Amniotic epithelial cell (primary cell): Measurements from ENCODE around the gene BAHCC1.

Experiments
- DNase-seq: peaks from one replicate; pipeline ENCODE4 v3.0.0-alpha.2; 2010; ENCODE audit warnings: low read depth

Gene BAHCC1

DNA sequence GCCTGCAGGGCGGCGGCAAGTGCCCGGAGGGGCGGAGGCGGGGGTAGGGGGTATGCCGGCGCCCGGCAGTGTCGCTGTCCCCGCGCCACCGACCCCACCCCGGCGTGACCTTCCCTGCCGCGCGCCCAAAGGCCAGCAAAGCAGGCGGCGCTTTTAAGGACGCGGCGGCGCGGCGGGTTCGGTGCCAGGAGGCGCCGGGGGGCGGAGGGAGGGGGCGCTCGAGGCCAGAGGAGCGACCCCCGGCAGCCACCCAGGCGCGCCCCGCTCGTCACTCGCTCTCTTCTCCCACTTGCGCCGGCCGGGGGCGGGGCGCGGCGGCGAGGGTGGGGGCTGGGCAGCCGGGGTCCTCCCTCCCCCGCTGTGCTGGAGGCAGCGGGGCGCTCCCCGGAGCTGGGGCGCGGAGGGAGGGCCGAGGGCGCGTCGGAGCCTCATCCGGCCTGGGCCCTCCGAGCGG lies 8.6 kb upstream of the BAHCC1 start:
- DNase-seq: no peak

DNA sequence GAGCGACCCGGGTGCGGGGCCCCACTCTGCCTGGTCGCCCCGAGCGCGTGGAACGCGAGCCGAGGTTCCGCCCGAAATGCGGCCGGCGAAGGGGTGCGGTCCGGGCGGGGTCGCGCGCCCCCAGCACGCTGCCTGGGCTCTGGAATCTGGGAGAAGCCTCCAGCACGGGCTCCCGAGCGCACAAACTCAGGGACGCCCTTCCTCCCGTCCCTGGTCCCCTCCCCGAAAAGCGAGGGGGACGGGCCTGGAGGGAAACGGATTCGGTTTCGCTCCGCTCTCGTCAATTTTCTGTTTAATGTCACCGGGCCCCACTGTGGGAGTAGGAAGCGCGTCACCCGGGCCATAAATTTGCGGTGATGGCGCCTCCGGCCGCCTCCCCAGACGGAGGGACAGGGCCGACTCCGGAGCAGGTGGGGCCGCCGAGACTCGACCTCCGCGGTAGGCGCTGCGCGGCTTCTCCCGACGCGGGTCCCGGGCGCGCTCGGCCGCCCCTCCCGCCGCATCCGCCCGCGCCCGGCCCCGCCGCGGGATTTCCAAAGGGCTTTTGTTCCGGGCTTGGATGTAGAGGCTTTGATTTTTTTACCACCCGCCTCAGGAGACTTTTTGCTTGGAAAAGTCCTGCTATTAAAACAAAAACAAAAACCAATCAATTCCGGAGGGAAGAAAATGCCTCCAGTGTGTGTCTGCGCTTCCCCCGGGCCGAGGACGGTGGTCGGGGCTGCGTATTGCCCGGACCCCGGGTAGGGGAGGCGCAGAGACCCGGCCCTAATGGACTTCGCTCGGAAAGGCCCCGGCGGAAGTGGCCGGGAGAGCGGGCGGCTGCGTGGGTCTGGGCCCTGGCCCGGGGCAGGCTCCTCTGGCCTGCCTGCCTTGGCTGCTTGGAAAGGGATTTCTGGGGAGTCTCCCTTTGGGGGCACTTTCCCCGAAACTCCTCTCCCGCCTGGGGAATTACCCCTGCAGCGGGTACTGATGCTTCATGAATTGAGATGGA lies 7.9 kb upstream of the BAHCC1 start:
- no peak for DNase-seq

DNA sequence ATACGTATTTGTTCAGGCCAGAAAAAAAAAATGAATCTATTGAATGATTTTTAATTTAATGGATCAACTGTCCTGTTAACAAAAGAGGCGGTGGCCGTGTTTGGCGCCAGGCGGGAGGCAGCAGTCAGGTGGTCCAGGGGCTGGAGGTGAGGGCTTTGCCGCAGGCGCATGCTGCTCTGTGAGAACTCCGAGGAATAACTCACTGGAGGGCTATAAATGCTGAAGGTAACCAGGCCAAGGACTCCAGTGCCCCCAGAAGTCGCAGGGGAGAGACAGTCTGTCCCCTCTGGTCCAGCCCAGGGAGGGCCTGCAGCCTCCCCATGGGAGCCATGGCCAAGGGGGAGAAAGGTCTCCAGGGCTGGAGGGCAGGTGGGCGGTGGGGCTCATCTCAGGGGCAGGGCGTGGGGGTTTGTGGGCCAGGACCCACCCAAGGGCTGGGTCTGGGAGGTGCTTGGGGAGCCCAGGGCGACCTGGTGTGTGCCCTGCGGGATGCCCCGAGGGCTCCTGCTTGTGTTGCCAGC lies 7.1 kb upstream of the BAHCC1 start:
- DNase-seq: no peak

DNA sequence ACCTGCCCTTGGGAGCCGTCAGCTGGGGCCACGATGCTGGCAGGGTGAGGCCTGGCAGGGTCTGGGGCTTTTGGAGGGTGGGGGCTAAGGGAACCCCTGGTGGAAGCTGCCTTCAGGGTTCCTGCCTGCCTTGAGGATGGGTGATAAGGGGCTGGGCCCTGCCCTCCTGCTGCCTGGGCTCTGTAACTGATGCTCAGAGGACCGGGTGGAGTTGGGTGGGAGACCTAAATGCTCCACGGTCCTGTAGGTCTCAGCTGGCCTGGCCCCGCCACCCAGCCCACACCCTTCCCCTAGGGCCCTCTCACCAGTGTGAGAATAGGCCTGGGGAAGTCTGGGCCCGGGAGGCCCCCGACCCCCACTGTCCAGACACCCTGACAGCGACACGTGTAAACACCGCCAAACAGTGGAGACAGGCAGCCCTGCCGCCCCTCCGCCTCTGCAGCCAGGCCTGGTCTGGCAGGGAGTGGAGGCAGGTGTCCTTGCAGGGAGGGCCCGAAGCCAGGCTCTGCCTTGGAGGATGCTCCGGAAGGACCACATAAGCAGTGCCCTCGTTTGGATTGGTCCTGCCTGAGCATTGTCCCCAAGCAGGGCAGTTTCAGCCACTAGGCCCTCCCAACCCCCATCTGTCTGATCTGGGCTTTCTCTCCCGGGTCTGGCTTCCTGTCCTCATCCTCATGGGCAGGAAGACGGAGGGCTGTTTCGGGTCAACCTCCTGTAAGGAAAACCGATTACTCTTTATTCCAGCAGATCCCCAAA lies 6.5 kb upstream of the BAHCC1 start:
- no peak for DNase-seq

DNA sequence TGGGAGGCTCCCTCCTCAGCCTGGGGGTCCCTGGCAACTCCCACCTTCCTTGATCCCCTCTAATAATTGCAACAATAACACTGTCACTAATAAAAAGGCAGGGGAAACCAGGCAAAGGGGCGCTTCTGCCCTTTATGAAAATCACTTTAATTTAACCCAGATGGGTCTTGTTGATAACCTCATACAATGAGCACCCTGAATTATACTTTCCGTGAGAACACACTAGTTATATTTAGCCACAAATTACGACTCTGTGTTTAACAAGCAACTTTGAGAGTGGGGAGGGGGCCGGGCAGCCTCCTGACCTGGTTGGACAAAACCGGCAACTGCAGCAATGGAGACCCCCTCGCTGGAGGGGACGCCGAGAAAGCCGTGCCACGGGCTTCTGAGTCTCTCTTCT lies 5.7 kb upstream of the BAHCC1 start:
- no peak for DNase-seq

DNA sequence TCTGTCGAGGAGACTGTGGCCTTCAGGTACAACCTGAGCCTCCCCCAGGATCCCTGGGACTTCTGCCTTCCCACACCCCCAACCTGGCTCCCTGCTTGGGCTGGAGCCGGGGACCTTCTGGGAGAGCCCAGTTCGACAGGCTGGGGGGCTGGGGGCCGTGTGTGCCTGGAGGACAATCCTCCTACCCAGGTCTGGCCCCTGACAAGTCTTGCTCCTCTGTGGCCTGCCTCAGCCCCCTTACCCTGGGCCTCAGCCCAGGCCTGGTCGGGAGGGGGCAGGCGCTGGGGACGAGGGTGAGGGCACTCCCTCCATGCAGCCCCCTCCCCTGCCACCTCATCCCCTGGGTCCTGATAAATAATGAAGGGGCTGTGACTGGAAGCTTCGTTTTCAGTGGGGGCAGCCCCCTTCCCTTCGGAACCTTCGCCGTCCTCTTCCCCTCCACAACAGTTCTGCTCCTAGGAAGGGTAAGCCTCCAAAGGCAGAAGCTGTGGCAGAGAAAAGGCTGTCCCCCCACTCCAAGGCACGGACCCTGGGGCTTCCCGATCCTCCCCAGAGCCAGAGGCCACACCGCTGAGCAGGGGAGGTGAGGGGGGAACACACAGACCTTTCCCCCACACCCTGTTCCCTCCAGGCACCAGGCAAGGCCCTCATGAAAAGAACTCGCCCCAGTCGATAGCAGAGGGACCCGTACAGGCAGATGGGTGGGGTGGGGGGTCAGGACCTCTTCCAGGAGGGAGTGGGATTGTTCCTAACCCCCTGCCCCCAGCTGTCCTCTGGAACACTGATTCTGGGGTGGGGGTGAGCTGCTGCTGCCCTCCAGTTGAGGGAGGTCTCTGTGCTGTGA lies 5.0 kb upstream of the BAHCC1 start:
- DNase-seq: no peak

DNA sequence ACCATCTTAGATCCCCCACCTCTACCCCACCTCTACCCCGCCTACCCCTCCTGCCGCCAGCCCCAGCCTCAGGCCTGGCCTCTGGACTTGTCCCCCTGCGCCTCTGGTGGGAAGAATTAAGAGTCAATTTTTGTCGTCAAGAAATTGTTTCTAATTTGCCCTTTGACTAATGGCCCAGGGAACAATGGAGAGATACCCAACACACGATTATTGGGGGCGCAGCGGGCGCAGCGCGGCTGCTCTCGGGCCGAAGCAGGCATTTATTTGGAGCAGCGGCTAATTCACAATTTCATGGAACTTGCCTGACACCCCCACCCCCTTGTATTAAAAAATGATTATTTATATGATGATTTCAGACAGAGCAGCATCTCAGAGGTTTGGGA lies 4.4 kb upstream of the BAHCC1 start:
- no peak for DNase-seq

DNA sequence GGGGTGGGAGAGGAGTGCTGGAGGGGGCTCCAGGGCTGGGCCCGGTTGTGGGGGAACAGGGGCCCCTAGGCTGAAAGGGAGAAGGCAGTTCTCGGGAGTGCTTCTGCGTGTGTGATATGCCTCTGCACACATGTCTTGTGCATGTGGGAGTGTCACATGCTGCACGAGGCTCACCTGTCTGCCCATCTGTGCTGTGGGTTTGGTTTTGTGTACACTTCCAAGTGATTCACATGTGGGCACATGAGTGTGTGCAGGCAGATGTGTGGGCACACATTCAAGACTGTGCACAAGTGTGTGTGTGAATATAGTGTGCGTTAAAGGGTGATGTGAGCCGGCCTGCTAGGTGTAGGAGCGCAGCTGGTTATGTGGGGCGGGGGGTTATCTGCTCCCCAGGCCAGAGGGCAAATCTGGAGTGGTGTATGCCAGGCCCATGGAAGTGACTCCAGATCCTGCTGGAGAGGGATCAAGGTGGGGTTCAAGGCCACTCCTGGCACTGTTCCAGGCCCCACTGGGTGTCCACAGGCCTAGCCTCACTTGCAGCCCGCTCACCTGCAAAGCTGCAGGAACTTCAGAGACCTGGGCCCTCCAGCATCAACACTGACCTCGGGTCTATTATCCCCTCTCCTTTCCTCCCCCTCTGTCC lies 3.8 kb upstream of the BAHCC1 start:
- DNase-seq: no peak

DNA sequence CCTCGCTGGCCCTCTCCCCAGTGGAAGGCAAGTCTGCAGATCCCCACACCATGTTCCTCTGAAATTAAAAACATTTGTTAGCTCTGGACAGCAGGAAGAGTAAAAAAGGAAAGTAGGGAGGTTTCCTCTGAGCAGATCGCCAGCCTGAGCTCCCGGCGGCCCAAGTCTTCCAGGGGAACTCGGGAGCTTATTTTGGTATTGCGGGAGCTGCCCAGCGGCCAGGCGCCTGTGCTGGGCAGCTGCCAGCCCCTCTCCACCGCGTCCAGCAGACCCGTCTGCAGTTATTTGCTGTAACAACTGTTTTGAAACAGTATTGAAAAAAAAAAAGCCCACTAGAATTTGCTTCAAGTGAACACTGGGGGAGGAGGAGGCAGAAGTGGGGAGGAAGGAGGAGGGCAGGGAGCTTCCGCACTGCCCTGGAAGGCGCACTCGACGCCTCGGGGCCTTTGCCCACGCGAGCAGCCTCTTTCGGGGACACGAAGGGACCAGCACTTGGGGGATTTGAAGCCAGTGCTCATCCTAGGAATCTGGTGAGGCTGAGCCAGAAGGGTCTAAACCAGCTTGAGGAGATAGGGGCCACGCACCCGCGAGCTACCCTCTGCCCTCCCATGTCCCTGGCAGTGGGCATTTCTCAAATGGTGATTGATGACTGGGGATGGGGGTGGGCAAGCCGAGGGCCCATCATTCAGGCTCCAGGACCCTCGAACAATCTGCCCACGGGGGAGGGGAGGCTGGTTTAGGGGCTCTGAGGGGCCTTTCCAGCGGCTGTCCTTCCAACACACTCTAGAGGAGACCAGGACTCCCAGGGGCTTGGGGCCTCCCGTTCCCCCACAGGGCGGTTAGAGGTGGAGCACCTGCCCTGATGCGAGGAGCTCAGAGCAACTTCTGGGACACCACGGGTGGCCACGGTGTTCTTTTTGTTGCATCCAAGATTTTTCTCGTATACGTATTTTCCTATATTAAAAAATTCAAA lies 3.0 kb upstream of the BAHCC1 start:
- DNase-seq: peak; percentile 71

DNA sequence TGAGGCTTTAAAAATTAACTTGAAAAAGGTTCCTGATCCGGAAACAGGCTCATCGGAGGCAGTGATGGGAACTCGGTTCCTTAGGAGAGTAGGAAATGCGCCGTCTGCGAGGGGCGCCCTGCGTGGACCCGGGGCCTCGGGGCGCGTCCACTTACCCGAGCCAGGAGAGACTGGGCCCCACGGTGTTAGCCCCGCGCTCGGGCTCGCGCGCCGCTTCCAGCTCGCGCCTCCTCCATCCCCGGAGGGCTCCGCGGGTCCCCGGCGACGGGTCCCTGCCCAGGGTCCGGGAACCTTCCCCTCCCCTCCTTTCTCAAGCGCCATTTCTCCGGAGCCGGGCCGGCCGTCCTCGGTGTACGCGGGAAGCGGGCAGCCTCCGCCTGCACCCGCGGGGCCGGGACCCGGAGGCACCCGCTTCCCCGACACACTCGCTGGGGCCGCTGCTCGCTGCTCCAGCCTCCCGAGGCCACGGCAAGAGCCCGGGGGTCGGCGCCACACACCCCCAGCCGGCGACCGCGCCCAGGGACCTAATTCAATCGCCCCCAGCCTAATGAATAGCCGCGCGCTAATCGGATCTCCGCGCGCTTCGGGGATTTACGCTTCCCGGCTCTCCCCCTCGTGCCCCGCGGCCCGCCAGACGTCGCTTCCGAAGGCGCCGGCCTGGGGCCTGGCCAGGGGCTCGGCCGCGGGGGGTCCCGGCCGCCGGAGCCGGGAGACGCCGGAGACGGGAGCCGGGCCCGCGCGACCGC lies 2.2 kb upstream of the BAHCC1 start:
- DNase-seq: no peak

DNA sequence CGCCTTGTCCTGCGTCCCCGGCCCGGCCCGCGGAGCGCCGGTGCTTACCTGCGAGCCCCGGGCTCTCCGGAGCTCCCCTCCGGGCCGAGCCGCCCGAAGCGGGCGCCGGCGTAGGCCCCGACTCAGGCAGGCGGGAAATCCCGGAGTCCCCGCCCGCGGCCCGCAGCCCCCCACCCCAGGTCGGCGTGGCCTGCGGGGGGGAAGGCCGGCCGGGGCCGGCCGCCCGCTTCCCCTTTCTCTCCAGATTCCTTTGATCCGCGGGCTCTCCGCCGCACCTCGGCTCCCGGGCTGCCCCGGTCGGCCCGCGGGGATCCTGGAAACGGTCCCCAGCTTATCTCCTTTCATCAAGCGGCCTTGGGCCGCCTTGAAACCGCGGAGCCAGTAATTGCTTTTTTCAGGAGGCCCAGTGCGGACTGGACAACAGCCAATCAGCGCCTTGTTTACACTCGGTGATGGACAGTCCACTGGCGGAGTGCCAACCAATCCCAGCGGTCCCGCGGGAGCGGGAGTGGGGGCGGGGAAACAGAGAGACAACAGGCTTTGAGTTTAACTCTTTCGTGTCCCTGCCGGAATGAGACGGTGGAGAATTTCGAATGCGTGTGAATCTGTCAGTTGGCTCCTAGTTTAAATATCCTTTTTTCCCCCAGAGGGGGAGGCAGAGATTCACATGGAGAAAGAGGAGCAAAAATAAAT lies 1.4 kb upstream of the BAHCC1 start:
- DNase-seq: peak; percentile 99

DNA sequence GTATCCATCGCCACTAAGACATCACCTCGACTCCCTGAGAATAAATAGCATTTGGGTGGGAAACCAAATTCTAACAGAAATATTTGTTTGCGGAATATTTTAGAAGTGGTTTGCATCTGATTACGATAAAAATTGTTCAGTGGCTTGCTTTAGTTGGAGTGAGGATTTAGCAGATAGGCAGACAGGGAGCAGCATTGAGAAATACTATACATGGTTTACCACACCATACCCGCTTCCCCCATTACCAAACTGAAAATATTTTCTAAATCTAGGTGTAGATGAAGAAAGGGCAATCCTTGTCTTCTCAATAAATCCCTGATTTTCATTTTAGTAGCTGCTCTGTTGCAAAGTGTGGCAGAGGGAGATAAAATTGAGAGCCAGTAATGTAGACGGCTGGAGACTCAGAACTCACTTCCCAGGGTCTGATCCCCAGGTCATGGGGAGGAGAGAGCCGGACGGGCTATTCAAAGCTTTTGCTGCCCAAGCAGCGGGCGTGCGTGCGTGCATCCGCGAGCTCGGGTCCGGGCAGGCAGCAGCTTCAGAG lies 808 bp upstream of the BAHCC1 start:
- peak; percentile 54 for DNase-seq

DNA sequence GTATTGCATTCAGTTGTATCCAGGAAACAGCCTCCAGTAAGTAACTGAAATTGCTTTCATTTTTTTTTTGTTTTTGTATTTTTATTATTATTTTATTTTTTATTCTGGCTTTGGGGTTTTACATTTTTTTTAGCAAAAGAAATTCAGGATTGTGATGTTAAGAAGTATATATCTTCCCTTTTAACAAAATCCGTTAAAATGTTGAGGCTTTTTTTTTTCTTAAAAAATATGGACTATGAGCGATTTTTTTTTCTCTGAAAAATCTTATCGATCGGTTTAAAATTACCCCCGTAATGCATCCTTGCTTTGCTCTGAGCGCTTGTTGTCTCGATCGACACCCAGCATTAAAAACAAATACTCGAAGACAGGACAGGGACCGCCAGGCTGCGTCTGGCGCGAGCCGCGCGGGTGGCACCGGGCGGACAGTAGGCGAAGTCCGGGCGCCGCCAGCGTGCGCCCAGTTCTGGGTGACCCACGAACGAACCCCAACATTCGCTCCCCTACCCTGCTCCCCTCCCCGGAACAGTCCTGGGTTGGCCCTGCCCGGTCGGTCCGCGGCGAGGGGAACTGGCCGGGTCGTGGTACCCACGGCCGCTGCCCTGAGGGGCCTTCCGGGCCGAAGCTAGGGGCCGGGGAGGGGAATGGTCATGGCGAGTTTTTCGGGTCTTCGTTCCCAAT lies 482 bp downstream of the BAHCC1 start:
- DNase-seq: no peak

DNA sequence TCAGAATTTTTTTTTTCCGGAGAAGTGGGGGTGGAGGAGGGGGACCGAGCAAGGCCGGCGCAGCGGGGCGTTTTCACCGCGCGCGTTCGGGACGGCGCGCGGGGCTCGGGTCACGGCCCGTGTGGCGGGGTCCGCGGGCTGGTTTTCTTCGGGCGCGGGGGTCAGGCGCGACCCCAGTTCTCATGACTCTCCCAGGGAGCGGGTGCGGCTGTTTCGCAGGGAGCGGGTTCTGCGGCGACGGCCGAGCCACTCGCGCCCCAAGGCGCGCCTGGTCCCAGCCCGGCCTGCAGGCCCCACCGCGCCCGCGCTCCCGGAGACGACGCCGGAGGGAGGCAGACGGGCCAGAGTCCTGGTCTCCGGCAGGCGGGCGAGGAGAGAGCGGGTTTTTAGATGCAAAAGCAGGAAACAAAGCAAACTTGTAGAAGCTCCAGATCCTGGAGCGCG lies 1.0 kb downstream of the BAHCC1 start:
- no peak for DNase-seq

DNA sequence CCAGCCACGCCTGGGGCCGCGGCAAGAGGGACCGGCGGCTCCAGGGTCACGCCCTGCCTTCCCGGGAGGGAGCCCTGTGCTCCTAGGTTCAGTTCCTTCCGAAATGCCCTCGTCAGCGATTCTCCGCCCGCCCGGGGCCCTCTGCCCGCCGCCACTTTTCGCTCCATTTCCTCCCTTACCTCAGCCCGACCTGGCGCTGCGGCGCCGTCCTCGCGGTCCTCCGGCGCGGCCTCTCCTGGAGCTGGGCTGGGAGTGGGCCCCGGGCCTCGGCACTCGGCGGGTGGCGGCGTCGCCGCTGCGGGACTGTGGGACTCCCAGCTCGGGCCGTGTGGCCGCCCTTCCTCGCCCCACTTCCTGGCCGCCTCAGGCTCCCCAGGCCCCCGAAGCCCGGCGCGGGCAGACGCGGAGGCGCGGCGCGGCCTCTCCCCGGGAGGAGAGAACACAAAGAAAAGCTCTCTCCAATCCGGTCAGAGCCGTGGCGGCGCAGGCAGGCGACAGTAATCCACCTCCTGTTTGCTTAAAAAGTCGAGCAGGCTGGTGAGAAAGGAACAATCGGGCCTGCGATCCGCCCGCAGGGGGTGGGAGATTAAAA lies 1.6 kb downstream of the BAHCC1 start:
- DNase-seq: no peak

DNA sequence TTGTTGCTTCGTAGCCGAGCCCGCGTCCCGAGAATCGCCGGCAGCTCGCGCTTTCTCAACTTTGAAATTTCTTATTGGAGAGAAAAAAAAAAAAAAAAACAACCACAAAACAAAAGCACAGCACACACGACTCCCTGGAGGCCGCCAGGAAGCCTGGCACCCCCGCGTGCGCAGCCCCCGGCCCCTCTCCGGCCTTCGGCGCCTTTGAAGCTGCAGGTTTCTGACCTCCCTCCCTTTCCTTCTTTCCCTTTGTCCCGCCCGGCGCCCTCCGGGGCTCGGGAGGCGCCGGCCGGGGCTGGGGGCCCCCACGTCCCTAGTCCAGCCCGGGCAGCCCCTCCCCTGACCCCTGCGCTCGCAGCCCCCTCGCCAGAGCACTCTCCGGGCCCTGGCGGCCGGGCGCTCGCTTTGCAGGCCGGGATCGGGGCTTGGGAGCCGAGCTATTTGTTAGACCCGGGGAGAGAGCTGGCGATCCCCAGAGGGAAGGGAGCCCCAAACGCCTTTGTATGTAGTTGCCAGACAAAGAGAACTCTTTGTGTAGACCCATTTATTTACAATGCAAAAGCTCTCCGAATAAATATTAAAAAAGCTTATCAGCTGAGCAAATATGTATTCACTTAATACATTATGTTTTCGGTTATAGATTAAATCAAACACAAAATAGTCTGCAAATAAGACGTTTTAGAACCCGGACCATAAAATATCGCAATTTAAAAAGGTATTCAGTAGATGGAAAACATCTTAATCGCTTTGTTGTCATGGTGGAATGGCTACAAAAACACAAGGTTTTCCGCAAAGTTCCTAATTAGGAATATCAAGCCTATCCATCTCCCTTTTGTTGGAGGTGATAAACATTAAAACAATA lies 2.3 kb downstream of the BAHCC1 start:
- DNase-seq: peak; percentile 65
